ENCODE results near the gene ANKRD55. TPM values are rescaled to one million over a fixed set of nuclear protein-coding genes. Genes with fewer than 3 reads are reported as not detected.

The ANKRD55 gene
- total RNA-seq, 2 experiments from 2014 or later, result not detected

- BruUV-seq (replicated peaks), result no TSS peak
- H3K9me2 ChIP-seq (ENCODE audit: insufficient read depth, low read length), result no peaks in the 10 kb centered on the region
- no peaks in the 10 kb centered on the region for H3K79me2 ChIP-seq (ENCODE audit: insufficient read depth, low read depth, low read length)
- no peak overlapping the region for H3K4me2 ChIP-seq (ENCODE audit: low read length)
- intact Hi-C loops (cut with micrococcal nuclease; ENCODE audit: unreplicated experiment), result no loop called here
- no peaks in the 10 kb centered on the region for H3K9me3 ChIP-seq (ENCODE audit: low read length)
- TF ChIP-seq EZH2phosphoT487 (IDR thresholded peaks at IDR 0.05; ENCODE audit: borderline replicate concordance, low read depth, low read length), result no peak
- TF ChIP-seq, protein P1, sequence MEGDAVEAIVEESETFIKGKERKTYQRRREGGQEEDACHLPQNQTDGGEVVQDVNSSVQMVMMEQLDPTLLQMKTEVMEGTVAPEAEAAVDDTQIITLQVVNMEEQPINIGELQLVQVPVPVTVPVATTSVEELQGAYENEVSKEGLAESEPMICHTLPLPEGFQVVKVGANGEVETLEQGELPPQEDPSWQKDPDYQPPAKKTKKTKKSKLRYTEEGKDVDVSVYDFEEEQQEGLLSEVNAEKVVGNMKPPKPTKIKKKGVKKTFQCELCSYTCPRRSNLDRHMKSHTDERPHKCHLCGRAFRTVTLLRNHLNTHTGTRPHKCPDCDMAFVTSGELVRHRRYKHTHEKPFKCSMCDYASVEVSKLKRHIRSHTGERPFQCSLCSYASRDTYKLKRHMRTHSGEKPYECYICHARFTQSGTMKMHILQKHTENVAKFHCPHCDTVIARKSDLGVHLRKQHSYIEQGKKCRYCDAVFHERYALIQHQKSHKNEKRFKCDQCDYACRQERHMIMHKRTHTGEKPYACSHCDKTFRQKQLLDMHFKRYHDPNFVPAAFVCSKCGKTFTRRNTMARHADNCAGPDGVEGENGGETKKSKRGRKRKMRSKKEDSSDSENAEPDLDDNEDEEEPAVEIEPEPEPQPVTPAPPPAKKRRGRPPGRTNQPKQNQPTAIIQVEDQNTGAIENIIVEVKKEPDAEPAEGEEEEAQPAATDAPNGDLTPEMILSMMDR (conservative IDR thresholded peaks at IDR 0.05; ENCODE audit: low read length), result no peak
- no peak overlapping the region for H2AFZ ChIP-seq (ENCODE audit: low read length)
- DNase-seq (ENCODE audit: low spot score), result no peak
- ChIA-PET POLR2A (interaction anchor here (0.6 kb wide), 1 partner anchor 9 kb away, joined by 4 read pairs; no protein-coding TSS in a partner anchor), CTCF (ENCODE audit: unreplicated experiment) (no interaction called here)
- no peaks in the 10 kb centered on the region for H3K36me3 ChIP-seq (ENCODE audit: insufficient read depth, low read length)
- no peaks in the 10 kb centered on the region for H4K20me1 ChIP-seq (ENCODE audit: insufficient read depth, low read length)
- no peaks in the 10 kb centered on the region for H3K4me1 ChIP-seq (ENCODE audit: insufficient read depth, low read length, poor library complexity, severe bottlenecking)
- H3K27ac ChIP-seq (ENCODE audit: low read depth, low read length, poor library complexity, severe bottlenecking), result no peak overlapping the region
- H3K4me3 ChIP-seq (ENCODE audit: low read depth, low read length, poor library complexity, severe bottlenecking), result no peak overlapping the region
These were observed 139.2 kb downstream of the ANKRD55 start for GRCh38 chr5:56093970-56094369.

- CTCF ChIA-PET (ENCODE audit: unreplicated experiment), result no interaction called here
These were observed 141.0 kb downstream of the ANKRD55 start for GRCh38 chr5:56092115-56092514.

GRCh38 chr5:56091664-56092063 lies 141.5 kb downstream of the ANKRD55 start:
- no TSS peak for BruUV-seq (replicated peaks)
- H3K27ac ChIP-seq (ENCODE audit: low read depth, low read length, poor library complexity, severe bottlenecking), result no peak overlapping the region
- H2AFZ ChIP-seq (ENCODE audit: low read length), result no peak overlapping the region
- H4K20me1 ChIP-seq (ENCODE audit: insufficient read depth, low read length), result no peaks in the 10 kb centered on the region
- no peaks in the 10 kb centered on the region for H3K36me3 ChIP-seq (ENCODE audit: insufficient read depth, low read length)
- H3K4me2 ChIP-seq (ENCODE audit: low read length), result no peak overlapping the region
- TF ChIP-seq, protein P1 (conservative IDR thresholded peaks at IDR 0.05; ENCODE audit: low read length), result no peak
- TF ChIP-seq EZH2phosphoT487 (IDR thresholded peaks at IDR 0.05; ENCODE audit: borderline replicate concordance, low read depth, low read length), result no peak
- H3K4me1 ChIP-seq (ENCODE audit: insufficient read depth, low read length, poor library complexity, severe bottlenecking), result no peaks in the 10 kb centered on the region
- H3K4me3 ChIP-seq (ENCODE audit: low read depth, low read length, poor library complexity, severe bottlenecking), result no peak overlapping the region
- POLR2A ChIA-PET, result no interaction called here
- intact Hi-C loops (cut with micrococcal nuclease; ENCODE audit: unreplicated experiment), result no loop called here
- no peaks in the 10 kb centered on the region for H3K9me3 ChIP-seq (ENCODE audit: low read length)
- H3K9me2 ChIP-seq (ENCODE audit: insufficient read depth, low read length), result no peaks in the 10 kb centered on the region
- CTCF ChIA-PET (ENCODE audit: unreplicated experiment), result no interaction called here
- no peaks in the 10 kb centered on the region for H3K79me2 ChIP-seq (ENCODE audit: insufficient read depth, low read depth, low read length)
- no peak for DNase-seq (ENCODE audit: low spot score)

More at GRCh38 chr5:56092115-56092514, 141.0 kb downstream of the ANKRD55 start:
- DNase-seq (ENCODE audit: low spot score), result no peak
- H3K27ac ChIP-seq (ENCODE audit: low read depth, low read length, poor library complexity, severe bottlenecking), result no peak overlapping the region
- H3K36me3 ChIP-seq (ENCODE audit: insufficient read depth, low read length), result no peaks in the 10 kb centered on the region
- no peak overlapping the region for H3K4me3 ChIP-seq (ENCODE audit: low read depth, low read length, poor library complexity, severe bottlenecking)
- no peaks in the 10 kb centered on the region for H3K4me1 ChIP-seq (ENCODE audit: insufficient read depth, low read length, poor library complexity, severe bottlenecking)
- no peak overlapping the region for H3K4me2 ChIP-seq (ENCODE audit: low read length)
- TF ChIP-seq, protein P1 (conservative IDR thresholded peaks at IDR 0.05; ENCODE audit: low read length), result no peak
- TF ChIP-seq EZH2phosphoT487 (IDR thresholded peaks at IDR 0.05; ENCODE audit: borderline replicate concordance, low read depth, low read length), result no peak
- no peaks in the 10 kb centered on the region for H4K20me1 ChIP-seq (ENCODE audit: insufficient read depth, low read length)
- H3K9me2 ChIP-seq (ENCODE audit: insufficient read depth, low read length), result no peaks in the 10 kb centered on the region
- intact Hi-C loops (cut with micrococcal nuclease; ENCODE audit: unreplicated experiment), result no loop called here
- POLR2A ChIA-PET, result interaction anchor here (0.5 to 0.8 kb wide), 2 partner anchors 15 to 120 kb away, joined by 3 to 4 read pairs; no protein-coding TSS in a partner anchor
- H3K9me3 ChIP-seq (ENCODE audit: low read length), result no peaks in the 10 kb centered on the region
- H2AFZ ChIP-seq (ENCODE audit: low read length), result no peak overlapping the region
- BruUV-seq (replicated peaks), result no TSS peak
- no peaks in the 10 kb centered on the region for H3K79me2 ChIP-seq (ENCODE audit: insufficient read depth, low read depth, low read length)
